Fibroblast of skin of left quadriceps (primary cell): ENCODE measurements around the gene TEX19.

Experiments
- DNase-seq, 2 experiments: peaks; one replicate each; pipeline ENCODE4 v3.0.0-alpha.2; 2013; ENCODE audit warnings: low read depth in 2 of 2

TEX19 gene

DNA sequence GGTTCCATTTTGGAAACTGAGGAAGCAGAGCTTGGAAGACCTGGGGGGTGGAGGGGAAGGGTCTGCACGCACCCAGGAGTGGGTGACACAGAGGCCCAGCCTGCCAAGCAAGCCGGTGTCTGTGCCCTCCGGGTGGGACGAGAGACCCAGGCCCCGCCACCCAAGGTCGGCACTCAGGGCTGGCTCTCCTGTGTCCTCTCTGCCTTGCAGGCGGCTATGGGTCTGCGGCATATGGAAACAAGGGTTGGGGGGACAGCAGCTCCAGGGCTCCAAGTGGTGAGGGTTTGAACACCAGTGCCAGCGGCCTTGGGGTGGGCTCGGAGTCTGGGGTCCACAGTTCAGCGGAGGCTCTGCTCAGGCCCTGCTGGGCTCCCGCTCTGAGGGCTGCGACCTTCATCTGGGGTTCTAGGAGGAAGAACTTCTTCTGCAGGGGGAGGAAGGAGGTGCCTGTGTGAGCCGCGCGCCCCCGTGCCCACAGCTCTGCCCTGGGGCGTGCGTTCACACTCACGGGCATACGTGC is 37.0 kb upstream of the TEX19 start:
- DNase-seq = no peak

DNA sequence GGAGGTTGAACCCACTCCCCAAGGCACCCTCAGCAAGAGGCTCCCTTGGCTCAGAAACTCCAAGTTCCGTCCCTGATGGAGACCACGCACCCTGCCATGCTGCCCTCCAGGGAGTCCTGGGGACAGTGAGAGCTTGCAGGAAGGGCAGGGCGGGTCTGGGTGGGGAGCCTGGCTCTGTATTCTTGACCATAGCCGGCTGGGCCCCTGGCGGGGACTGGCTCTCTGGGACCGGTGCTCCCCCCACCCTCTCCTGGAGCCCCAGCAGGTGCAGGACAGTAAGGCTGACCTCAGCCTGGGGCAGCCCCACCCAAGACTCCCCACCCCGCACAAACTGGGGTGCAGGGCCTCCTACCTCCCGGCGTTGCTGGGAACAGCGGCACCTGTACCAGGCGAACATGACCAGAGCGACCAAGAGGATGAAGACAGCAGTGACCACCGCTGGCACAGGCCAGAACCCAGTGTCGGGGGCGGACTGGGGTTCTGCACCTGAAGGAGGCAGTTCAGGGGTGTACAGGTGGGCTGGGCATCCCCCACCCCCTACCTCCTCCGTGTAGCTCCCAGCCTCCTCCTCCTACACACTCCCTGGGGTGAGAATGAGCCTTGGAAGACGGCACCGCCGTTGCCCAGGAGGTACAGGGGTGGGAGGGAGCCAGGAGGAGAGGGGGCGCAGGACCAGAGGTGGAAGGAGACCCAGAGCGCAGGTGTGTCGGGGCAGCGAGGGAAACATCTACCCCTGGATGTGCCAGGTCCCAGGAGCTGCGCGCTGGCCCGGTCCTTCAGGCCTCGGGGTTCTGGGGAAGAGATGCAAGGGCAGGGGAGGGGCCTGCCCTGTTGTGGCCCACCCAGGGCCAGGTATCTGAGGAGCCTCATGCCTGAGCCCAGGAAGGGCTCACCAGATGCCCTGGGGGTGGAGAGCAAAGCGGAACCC is 36.3 kb upstream of the TEX19 start:
- no peak for DNase-seq

DNA sequence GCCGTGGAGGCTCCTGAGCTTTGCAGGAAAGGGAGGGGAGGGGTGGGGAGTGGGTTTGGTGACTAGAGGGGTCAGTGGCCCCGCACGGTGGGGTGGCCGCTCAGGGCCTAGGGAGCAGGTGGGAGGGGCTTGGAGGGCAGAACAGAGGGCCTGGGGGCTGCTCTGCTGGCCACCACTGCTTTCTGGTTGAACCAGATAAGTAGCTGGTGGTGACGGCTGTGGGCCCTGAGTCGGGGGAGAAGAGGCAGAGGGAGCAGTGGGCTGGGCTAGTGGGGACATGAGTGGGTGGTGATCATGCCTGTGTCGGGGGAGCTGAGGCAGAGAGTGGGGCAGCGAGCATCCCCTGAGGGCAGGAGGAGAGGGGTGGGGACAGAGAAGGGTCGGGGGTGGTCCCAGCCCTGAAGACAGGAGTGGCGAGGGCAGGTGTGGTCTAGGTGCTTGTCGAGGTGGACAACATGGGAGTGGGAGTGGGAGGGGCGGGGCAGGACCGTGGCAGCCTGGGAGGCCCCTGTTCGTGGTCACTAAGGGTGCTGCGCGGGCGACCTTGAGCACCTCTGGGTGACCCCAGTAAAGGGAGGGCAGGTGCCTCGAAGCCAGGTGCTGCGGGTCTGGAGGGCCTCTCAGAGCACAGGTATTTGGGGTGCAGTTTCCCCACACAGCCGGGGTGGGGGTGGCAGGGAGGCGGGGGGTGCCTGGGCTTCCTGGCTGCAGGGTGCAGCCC is 35.4 kb upstream of the TEX19 start:
- DNase-seq = no peak

DNA sequence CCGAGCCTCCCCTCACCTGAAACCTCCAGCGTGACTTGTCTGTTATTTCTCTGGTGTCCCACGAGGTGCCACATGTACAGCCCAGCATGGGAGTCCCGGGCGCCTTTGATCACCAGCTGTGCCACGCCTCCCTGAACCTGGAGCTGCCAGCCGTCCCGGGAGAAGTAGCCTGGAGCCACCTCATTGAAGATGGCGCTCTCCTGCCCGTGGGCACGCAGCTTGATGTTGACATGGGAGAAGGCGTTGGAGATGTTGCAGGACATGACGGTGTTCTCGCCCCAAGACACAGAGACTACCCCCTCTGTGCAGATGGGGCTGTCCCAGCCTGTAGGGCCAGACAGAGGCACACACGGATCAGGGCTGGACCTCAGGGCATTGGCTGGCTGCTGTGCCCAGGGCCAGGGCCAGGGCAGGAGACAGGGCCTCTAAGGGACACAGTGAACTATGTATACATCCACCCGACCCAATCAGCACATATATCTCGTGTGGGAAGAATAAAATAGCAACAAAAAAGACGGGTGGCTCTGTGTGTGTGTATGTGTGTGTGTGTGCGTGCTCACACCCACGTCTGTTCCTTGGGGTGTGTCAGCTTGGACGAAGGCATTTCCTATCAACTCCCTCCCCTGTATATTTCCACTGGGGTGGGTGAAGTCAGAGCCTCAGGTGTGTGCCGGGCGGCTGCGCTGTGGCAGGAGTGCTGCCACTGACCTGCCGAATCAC is 34.3 kb upstream of the TEX19 start:
- DNase-seq = no peak

DNA sequence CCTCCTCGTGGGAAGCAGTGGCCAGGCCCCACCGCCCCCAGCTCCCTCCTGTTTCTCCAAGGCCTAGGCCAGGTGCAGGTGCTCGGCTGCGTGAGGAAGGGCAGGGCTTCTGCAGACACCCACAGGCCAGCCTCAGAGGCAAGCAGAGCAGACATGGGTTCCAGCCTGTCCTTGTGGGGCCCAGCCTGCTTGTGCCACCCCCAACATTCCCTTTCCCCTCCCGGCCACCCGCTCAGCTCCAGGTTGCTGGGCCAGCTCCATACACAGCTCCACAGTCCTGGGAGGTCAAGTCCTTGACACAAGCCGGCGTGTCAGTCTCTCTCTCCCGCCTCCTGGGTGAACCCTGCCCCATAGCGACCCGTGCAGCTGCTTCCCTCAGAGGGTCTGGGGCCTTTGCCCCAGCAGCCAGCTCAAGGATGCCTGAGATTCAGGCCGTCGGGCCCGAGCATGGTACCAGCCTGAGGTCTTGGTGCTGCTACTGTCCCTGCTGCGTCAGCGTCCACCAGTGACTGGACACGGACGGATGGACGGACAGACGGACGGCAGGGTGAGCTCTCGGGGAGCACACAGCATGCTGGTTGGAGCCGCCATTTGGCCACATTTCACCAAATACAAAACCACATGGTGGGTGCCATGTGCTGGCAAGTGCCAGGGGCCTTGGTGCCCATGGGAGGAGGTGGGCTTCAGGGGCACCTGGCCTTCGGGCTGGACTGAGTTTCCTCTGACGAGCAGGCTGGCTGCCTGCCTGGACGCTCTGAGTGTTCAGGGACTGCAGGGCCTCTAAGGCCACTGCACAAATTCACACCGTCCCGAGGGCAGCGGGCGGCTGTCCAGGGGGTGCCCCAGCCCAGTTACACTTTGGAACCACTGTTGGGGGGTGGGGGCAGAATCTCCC is 33.5 kb upstream of the TEX19 start:
- no peak for DNase-seq

DNA sequence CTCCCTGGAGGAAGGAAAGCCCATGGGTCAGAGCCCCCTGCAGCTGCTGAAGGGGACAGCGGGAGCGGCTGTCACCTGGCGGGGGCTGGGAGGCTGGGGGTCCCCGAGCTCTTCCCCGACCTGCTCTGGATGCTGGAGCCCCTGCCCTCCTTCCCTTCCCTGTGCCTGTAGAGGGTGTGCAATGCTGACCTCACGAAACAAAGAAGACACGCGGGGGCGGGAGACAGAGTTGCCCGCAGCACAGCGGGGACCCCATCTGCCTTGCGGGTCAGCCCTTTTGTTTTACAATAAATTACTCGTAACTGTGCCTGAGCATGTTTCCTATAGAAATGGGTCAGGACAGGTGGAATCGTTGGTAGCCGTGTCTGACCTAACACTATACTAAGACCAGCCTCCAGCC is 31.8 kb upstream of the TEX19 start:
- DNase-seq = no peak

DNA sequence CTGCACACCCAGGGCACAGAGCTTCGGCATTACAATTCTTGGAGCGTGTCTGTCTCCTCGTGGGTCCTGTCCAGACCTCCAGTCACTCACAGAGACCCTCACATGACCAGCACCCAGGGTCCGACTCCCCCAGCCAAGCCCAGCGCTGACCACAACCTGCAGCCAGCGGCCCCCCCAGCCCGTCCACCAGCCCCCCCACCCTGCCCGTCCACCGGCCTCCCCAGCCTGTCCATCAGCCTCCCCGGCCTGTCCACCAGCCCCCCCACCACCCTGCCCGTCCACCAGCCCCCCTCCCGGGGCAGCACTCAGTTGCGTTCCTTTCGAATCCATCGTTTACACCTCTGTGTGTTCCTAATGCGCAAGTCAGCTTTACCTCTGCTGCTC is 31.3 kb upstream of the TEX19 start:
- no peak for DNase-seq

DNA sequence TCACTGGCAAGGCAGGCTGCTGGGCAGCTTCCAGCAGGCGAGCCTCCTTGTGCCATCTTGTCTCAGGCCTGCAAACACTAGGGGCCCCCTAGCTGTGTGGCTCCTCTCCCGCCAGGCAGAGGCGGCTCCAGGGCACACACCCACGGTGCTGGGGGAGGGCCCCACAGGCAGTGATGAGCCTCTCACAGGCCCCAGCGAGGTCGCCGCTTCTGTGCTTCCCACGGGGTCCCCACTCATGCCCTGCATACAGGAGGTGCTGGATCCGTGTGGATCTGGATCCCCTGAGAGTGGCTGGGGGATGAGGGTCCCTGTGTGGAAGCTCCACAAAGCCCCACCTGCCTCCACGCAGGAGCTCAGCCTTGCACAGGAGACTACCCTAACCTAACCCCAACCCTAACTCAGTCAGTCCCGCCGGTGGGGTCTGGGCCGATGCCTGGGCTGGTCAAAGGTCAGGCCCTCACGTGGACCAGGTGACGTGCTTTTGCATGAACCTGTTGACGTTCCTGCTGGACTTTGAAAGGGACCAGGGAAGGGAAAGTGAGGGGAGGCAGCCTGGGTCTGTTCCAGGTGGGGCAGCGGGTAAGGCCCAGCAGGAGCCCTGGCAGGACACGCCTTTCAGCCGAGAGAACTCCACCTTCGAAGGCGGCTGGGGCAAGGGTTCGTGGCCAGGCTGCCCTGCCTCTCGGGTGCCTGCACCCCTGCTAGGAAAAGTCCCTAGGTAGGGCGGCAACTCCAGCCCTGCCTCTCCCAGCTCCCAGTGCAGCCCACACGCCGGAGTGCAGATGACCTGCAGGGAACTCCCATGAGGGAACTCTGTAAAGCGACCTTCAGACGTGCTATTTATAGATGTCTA is 30.7 kb upstream of the TEX19 start:
- no peak for DNase-seq

DNA sequence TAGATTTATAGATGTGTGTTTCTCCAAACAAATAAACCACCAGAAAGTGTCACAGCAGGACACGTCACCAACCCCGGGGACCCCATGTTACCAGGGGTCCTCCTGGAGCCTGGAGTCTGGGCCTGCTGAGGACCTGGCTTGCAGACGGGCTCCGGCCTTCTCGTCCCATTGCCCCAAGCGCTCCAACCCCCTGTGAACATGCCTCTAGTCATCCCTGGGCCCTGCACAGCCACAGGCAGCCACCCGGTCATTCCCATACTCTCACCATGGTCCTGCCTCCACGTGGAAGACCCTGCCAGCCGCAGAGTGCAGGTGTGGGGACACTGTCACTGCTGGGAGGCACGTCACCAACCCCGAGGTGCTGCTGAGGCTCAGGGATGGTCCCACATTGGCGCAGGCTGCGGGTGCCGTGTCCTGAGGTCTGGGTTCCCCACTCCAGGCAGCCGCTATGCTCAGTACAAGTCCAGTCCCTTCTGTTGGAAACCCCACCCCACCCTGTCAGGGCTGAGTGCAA is 30.0 kb upstream of the TEX19 start:
- no peak for DNase-seq

DNA sequence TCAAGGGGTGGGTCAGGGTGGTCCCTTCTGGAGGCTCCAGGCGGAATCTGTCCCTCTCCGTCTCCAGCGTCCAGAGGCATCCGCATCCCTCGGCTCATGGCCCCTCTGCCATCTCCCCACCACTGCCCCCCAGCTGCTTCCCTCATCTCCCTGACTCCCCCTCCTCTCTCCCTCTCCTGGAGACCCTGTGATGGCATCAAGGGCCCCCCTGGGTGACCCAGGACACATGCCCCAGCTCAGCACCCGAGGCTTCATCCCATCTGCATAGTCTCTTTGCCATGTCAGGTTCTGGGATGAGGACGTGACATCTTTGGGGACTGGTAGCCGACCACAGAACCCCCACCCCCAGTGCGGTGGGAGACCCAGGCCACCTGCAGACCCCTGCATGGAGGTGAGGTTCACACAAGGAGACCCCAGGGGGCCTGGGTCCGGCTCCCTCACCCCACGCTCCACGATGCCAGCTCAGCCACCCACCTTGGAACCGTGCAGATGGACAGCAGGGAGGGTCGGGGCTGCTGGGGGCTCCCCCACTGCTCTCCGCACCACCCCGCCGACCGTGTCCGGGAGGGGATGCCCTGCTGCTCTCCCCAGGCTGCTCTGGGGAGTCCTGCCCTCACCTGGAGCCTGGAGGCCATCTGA is 29.2 kb upstream of the TEX19 start:
- no peak for DNase-seq

DNA sequence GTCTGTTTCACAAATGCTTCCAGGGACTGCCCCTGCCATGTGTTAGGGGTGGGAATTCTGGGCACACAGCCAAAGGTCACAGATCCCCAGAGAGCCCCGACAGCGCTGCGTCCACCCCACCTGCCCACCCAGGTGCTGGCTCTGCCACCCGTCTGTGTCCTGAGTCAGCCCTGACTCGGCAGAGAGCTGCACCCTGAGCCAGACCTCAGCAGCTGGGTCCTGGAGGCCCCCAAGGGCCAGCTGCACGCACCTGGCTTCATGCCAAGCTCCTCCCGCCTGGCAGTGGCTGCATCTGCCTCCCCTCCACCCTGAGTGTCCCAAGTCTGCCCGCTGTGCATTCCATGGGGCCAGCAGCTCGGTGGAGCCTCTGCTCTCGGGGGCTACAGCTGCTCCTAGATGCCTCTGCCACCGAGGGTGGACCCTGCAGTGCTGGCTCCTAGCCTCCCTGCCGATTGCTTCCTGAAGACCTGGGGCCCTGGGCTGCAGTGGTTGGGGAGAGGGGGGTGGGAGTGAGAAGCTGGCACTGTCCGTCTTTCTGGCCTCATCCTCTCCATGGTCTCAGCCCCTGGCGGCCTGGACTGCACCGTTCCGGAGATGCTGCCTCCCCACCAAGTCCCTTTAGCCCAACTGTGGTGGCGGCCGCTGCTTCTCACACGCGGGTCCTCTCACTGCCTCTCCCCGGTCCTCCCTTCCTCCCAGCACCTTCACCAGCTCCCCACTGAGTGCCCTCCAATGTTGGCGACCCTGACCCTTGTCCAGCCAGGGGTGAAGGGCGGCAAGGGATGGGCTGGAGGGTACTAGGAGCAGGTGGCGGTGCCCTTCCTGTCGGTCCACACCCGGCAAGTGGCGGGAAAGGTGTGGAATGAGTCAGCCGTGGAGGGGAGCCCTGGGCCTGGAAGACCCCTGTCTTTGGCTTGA is 28.5 kb upstream of the TEX19 start:
- DNase-seq = no peak

DNA sequence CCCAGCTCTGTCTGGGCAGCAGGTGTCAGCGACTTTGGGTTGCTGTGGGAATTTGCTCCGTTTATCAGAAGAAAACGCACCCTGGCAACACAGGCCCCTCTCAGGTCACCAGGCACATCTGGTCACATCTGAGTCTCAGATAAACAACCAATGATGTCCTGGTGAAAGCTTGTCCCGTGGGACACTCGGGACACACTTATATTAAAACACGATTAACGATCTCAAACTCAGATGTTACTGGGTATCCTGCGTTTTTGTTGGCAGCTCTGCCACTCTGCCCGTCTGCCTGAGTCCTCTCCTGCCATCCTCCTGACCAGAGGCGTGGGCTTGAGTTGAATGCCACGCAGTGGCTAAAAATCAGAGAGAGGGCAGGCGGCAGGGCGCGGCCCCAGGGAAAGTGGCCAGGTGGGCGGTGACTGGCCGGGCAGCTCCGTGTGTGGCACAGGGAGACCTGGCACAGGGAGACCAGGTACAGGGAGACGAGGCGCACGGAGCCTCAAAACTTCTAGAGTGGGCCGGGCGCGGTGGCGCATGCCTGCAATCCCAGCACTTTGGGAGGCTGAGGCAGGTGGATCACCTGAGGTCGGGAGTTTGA is 27.6 kb upstream of the TEX19 start:
- no peak for DNase-seq

DNA sequence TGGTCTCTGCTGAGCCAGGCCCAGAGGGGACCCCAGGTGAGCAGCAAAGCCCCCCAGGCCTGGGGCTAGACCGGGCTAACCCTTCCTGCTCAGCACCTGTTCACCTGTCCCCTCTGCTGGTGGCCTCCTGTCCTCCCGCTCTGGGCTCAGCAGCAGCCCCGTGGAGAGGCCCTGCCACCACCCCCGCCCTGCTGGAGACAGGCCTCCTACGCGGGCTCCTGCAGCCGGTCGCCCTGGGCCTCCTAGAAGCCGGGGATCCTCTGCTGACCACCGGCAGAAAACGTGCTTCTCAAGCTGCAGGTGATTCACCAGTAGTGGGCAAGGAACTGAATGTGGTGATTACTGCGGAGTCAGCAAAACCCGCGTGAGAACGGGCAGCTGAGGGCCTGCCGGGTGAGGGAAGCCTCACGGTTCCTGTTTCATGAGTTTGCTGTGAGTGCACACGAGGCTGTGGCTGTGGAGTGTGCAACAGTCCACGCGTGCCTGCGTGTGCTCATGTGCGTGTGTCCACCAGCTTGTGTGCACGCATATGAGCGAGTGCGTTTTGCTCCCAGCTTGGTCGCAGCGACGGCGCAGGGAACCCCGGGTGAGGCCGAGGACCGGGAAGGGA is 26.3 kb upstream of the TEX19 start:
- DNase-seq = no peak

DNA sequence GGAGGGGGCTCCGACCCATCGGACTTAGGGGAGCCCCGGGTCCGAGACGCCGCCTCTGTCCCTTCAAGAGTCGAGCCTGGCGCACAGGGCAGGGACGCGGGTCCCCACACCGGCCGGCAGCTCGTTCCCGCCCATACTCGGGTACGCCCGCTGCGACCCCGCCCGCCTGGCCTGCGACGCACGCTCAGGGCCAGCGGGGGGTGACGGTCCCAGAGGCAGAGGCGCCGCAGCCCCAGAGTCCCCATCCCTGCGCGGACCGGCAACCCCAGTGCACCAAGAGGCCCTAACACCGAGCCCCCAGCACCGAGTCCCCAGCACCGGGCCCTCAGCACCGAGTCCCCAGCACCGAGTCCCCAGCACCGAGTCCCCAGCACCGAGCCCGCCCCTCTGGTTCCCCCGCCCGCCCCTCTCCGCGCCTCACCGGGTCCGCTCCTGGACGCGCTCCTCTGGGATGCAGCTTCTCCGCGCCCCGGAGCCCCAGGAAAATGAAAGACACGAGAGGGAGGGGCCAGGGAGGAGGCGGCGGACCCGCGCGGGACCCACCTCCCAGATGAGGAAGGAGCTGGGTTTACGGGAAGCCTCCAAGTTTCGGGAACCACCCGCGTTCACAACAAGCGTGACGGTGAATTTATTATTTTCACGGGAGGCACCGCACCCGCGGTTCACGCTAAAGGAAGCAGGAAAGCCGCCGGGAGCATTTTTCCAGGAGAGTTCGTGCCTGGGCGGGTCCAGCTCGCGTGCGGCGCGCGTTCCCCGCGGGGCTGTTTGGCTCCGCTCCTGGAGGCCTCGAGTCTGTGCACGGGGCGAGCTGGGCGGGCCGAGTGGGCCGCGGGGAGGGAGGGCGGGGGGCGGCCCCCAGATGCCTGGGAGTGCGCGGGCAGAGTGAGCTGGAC is 25.5 kb upstream of the TEX19 start, which contains the start of gene SECTM1:
SECTM1 (minus strand) TSS at position 488 of the 893 bp plus-strand sequence. CDS start 6,526 bp downstream, outside the sequence.
- DNase-seq = no peak

DNA sequence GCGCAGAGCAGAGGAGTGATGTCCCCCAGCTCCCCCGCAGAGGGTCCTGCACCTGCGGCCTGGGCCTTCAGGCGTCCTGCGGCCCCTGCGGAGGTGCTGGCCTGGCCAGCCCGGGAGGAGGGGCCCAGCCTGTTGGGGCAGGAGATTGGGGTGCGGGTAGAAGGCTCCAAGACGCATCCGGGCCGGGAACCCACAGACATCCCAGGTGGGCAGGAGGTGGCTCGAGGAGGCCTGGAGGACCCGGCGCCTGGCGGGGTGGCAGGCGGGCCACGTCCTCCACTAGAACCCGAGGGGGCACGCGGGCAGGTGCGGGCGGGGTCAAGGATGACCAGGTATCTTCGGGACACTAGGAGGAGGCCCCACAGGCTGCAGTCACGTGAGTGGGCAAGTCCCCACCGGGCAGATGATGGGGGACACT is 24.8 kb upstream of the TEX19 start:
- no peak for DNase-seq

DNA sequence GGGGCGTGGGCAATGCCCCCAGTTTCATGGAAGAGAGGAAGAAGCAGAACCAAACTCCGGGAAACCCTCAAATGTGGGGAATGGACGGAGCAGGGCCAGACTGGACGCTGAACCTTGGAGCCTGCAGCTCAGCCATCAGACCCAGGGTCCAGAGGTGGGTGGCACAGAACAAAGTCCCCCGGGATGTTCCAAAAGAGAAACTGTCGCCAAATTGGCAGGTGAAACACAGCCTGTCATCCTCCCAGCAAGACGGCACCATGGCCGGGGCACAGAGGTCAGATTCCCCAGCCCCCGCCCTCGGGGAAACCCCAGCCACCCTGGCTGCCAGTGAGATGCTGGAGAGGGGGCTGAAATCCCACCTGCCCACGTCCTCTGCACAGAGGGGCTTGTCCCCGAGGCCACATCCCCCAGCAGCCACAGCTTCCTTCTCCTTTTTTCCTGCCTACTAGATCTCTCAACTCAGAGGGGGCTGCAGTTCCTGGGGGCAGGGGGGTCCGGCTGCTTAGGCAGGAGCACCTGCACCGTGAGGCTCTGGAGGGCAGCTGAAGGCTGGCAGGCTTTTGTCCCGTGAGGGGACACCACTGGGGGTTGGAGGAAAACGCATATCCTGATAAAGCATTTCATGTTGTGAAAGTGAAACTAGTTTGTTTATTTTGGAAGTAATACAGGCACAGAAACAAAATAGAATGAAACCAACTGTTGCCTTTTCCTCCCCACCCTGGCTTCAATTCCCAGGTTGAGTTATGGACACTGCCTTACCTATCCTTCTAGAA is 24.2 kb upstream of the TEX19 start:
- no peak for DNase-seq
